ENCODE data around the gene TRMT2A.

TRMT2A gene

DNA sequence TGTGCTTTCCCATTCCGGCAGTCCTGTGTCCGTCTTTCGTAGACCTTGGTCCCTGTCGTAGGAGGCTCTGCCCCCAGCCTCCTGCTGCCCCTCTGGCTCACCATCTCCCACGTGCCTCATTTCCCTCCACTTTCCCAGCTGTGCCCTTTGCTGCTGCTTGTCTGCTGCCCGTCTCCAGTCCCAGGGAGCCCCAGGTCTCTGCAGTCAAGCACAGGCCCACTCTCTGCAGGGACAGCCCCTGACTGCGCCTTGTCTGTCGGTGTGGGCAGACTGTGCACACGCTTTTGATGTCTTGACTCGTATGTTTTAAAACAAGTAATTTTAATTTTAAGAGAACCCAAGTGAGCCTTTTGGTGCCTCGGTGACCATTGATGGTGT lies 24.6 kb downstream of the TRMT2A start:
- Histone ChIP-seq H3K9me2 (replicated peaks; ENCODE audit: low read depth, low read length) (no peaks in the 10 kb centered on the region), H3K9ac (ENCODE audit: low read depth, low read length, poor library complexity, severe bottlenecking) (no peak overlapping the region), H3F3A (ENCODE audit: low read depth) (no peaks in the 10 kb centered on the region), H3K36me3 (ENCODE audit: insufficient read depth, low read length) (peaks cover 98% of the 10 kb centered on the region), H3K4me1 (ENCODE audit: insufficient read depth, low read length, poor library complexity, severe bottlenecking) (no peaks in the 10 kb centered on the region), H3K4me2 (ENCODE audit: low read depth, low read length, poor library complexity, severe bottlenecking) (no peak overlapping the region), H3K27me3 (ENCODE audit: insufficient read depth, low read length, poor library complexity, severe bottlenecking) (no peaks in the 10 kb centered on the region), H3K4me3 (ENCODE audit: low read length, poor library complexity, severe bottlenecking) (no peak overlapping the region), H3K79me2 (ENCODE audit: insufficient read depth, low read length) (peaks cover 50% of the 10 kb centered on the region), H4K20me1 (ENCODE audit: insufficient read depth, low read length, poor library complexity, severe bottlenecking) (peaks cover 43% of the 10 kb centered on the region), H2AFZ (ENCODE audit: low read length) (no peak overlapping the region), H3K9me3 (ENCODE audit: insufficient read depth, low read depth, low read length) (no peaks in the 10 kb centered on the region)
- no peak for TF ChIP-seq EZH2phosphoT487 (IDR thresholded peaks at IDR 0.05; ENCODE audit: borderline replicate concordance)
- TF ChIP-seq, protein P1, sequence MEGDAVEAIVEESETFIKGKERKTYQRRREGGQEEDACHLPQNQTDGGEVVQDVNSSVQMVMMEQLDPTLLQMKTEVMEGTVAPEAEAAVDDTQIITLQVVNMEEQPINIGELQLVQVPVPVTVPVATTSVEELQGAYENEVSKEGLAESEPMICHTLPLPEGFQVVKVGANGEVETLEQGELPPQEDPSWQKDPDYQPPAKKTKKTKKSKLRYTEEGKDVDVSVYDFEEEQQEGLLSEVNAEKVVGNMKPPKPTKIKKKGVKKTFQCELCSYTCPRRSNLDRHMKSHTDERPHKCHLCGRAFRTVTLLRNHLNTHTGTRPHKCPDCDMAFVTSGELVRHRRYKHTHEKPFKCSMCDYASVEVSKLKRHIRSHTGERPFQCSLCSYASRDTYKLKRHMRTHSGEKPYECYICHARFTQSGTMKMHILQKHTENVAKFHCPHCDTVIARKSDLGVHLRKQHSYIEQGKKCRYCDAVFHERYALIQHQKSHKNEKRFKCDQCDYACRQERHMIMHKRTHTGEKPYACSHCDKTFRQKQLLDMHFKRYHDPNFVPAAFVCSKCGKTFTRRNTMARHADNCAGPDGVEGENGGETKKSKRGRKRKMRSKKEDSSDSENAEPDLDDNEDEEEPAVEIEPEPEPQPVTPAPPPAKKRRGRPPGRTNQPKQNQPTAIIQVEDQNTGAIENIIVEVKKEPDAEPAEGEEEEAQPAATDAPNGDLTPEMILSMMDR (conservative IDR thresholded peaks at IDR 0.05; ENCODE audit: low read length) = no peak

GRCh38 chr22:20091690-20092476 lies 25.1 kb downstream of the TRMT2A start:
- Histone ChIP-seq H3F3A (ENCODE audit: low read depth) (no peaks in the 10 kb centered on the region), H3K9me3 (ENCODE audit: insufficient read depth, low read depth, low read length) (no peaks in the 10 kb centered on the region), H3K27me3 (ENCODE audit: insufficient read depth, low read length, poor library complexity, severe bottlenecking) (no peaks in the 10 kb centered on the region), H3K9ac (ENCODE audit: low read depth, low read length, poor library complexity, severe bottlenecking) (no peak overlapping the region), H2AFZ (ENCODE audit: low read length) (no peak overlapping the region), H3K4me2 (ENCODE audit: low read depth, low read length, poor library complexity, severe bottlenecking) (no peak overlapping the region), H3K4me3 (ENCODE audit: low read length, poor library complexity, severe bottlenecking) (no peak overlapping the region), H3K36me3 (ENCODE audit: insufficient read depth, low read length) (peaks cover 98% of the 10 kb centered on the region), H3K9me2 (replicated peaks; ENCODE audit: low read depth, low read length) (no peaks in the 10 kb centered on the region), H3K79me2 (ENCODE audit: insufficient read depth, low read length) (peaks cover 50% of the 10 kb centered on the region), H3K4me1 (ENCODE audit: insufficient read depth, low read length, poor library complexity, severe bottlenecking) (no peaks in the 10 kb centered on the region), H4K20me1 (ENCODE audit: insufficient read depth, low read length, poor library complexity, severe bottlenecking) (peaks cover 45% of the 10 kb centered on the region)
- TF ChIP-seq, protein P1 (conservative IDR thresholded peaks at IDR 0.05; ENCODE audit: low read length) = no peak
- TF ChIP-seq EZH2phosphoT487 (IDR thresholded peaks at IDR 0.05; ENCODE audit: borderline replicate concordance) = no peak

DNA sequence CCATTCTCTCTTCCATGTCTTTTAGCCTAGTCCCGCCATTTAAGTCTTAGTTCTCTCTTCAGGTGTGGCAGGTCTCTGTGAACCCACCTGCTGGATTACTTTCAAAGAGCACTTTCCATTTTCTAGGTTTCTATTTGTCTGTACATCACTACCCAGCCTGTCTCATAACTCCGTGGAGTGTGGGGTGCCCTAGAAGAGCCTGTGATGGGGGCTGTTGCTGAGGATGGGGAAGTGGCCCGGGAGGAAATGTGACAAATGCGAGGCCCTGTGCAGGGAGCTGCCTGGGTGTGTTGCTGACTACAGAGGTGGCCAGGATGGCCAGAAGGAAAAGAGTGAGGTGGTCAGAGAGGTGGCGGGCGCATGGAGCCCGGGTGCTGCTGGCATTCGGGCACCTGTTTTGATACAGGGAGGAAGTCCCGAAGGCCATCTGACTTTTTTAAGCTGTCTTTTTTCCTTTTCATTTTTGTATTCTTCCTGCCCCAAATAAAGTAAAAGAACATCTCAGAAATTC lies 26.2 kb downstream of the TRMT2A start:
- no peaks in the 10 kb centered on the region for H3K27me3 ChIP-seq (ENCODE audit: insufficient read depth, low read length, poor library complexity, severe bottlenecking)
- H3K4me1 ChIP-seq (ENCODE audit: insufficient read depth, low read length, poor library complexity, severe bottlenecking) = no peaks in the 10 kb centered on the region
- no peak overlapping the region for H3K4me3 ChIP-seq (ENCODE audit: low read length, poor library complexity, severe bottlenecking)
- H3F3A ChIP-seq (ENCODE audit: low read depth) = no peaks in the 10 kb centered on the region
- H2AFZ ChIP-seq (ENCODE audit: low read length) = no peak overlapping the region
- H3K9me2 ChIP-seq (replicated peaks; ENCODE audit: low read depth, low read length) = no peaks in the 10 kb centered on the region
- no peak overlapping the region for H3K4me2 ChIP-seq (ENCODE audit: low read depth, low read length, poor library complexity, severe bottlenecking)
- TF ChIP-seq EZH2phosphoT487 (IDR thresholded peaks at IDR 0.05; ENCODE audit: borderline replicate concordance) = no peak
- TF ChIP-seq, protein P1 (conservative IDR thresholded peaks at IDR 0.05; ENCODE audit: low read length) = no peak
- peaks cover 99% of the 10 kb centered on the region for H3K36me3 ChIP-seq (ENCODE audit: insufficient read depth, low read length)
- peaks cover 48% of the 10 kb centered on the region for H4K20me1 ChIP-seq (ENCODE audit: insufficient read depth, low read length, poor library complexity, severe bottlenecking)
- peaks cover 55% of the 10 kb centered on the region for H3K79me2 ChIP-seq (ENCODE audit: insufficient read depth, low read length)
- H3K9me3 ChIP-seq (ENCODE audit: insufficient read depth, low read depth, low read length) = no peaks in the 10 kb centered on the region
- no peak overlapping the region for H3K9ac ChIP-seq (ENCODE audit: low read depth, low read length, poor library complexity, severe bottlenecking)

Data from Loucy (cell line).